ENCODE measurements around the gene MYRIP.

Gene MYRIP

GRCh38 chr3:39779511-39780230 lies 29.7 kb upstream of the MYRIP start:
- no peak overlapping the region for H3K4me3 ChIP-seq (ENCODE audit: control insufficient read depth, low read depth, low read length)
- TF ChIP-seq, protein P1, sequence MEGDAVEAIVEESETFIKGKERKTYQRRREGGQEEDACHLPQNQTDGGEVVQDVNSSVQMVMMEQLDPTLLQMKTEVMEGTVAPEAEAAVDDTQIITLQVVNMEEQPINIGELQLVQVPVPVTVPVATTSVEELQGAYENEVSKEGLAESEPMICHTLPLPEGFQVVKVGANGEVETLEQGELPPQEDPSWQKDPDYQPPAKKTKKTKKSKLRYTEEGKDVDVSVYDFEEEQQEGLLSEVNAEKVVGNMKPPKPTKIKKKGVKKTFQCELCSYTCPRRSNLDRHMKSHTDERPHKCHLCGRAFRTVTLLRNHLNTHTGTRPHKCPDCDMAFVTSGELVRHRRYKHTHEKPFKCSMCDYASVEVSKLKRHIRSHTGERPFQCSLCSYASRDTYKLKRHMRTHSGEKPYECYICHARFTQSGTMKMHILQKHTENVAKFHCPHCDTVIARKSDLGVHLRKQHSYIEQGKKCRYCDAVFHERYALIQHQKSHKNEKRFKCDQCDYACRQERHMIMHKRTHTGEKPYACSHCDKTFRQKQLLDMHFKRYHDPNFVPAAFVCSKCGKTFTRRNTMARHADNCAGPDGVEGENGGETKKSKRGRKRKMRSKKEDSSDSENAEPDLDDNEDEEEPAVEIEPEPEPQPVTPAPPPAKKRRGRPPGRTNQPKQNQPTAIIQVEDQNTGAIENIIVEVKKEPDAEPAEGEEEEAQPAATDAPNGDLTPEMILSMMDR (IDR thresholded peaks at IDR 0.05; ENCODE audit: control insufficient read depth, insufficient read depth, low read depth, low read length, missing control alignments) = no peak
- DNase-seq (ENCODE audit: low read depth) = no peak

DNA sequence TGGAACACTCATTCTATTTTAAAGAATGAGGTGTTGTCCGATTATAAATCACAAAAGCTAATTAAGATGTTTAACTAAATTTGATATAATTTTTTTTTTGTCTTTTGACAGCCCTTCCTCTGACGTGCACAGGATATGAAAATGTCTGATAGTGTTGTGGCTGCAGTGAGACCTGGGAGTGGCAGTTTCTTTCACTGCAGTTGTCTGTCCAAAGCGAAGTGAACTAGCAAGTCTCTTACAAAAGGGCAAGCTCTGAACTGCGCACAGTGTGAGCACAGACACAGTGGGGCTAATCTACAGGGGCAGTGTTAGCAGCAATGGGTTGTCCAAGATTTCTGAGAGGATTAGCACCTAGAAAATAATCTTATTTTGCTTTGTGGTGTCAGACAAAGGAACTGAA lies 29.1 kb upstream of the MYRIP start:
- H3K4me3 ChIP-seq (ENCODE audit: control insufficient read depth, low read depth, low read length) = no peak overlapping the region
- no peak for DNase-seq (ENCODE audit: low read depth)
- TF ChIP-seq, protein P1 (IDR thresholded peaks at IDR 0.05; ENCODE audit: control insufficient read depth, insufficient read depth, low read depth, low read length, missing control alignments) = no peak

DNA sequence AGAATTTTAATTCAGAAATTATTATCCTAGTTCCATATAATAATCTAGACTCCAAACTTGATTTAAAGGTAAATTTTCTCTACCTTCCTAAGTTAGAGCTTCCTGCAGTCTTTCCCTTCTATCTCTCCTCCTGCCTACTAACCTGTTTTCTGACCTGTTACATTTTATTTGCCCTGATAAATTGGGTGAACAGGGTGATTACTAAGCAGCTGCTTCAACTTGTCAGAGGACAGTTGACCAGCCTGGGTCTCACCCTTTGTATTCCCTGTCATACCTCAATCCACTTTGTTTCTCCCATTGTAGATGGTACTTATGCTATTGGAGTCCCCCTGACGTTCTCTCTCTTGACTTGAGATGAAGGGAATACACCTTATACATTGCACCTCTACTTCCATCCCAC lies 28.4 kb upstream of the MYRIP start:
- DNase-seq (ENCODE audit: low read depth) = no peak
- TF ChIP-seq, protein P1 (IDR thresholded peaks at IDR 0.05; ENCODE audit: control insufficient read depth, insufficient read depth, low read depth, low read length, missing control alignments) = no peak
- no peak overlapping the region for H3K4me3 ChIP-seq (ENCODE audit: control insufficient read depth, low read depth, low read length)

GRCh38 chr3:39781632-39782031 lies 27.8 kb upstream of the MYRIP start:
- no peak for DNase-seq (ENCODE audit: low read depth)
- TF ChIP-seq, protein P1 (IDR thresholded peaks at IDR 0.05; ENCODE audit: control insufficient read depth, insufficient read depth, low read depth, low read length, missing control alignments) = no peak
- H3K4me3 ChIP-seq (ENCODE audit: control insufficient read depth, low read depth, low read length) = no peak overlapping the region

DNA sequence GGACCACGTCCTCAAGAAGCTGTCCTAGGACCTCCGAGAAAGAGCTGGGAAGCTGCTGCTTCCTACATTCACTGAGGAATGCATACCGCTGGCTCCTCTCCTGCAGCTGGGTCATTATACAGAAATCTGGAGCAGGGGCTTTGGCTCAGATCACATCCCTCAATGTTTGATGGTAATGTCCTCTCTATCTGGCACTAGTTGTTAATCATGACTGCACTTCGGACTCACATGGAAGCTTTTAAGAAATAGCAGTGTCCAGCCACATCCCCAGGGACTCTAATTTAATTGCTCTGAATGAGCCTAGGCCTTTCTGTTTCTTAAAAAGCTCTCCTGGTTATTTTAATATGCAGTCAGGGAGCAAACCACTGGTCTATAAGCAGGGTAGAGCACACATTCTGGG lies 25.7 kb upstream of the MYRIP start:
- DNase-seq (ENCODE audit: low read depth) = no peak
- TF ChIP-seq, protein P1 (IDR thresholded peaks at IDR 0.05; ENCODE audit: control insufficient read depth, insufficient read depth, low read depth, low read length, missing control alignments) = no peak
- H3K4me3 ChIP-seq (ENCODE audit: control insufficient read depth, low read depth, low read length) = no peak overlapping the region

DNA sequence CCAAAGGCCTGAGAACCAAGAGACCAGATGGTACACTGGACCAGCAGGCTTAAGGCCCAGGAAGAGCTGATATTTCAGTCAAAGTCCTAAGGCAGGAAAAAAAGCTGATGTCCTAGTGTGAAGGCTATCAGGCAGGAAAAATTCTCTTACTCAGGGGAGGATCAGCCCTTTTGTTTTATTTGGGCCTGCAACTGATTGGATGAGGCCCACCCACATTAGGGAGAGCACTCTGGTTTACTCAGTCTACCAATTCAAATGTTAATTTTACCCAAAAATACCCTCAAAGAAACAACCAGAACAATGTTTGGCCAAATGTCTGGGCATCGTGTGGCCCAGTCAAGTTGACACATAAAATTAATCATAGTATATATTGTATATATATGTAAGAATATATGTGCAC lies 24.5 kb upstream of the MYRIP start:
- TF ChIP-seq, protein P1 (IDR thresholded peaks at IDR 0.05; ENCODE audit: control insufficient read depth, insufficient read depth, low read depth, low read length, missing control alignments) = no peak
- H3K4me3 ChIP-seq (ENCODE audit: control insufficient read depth, low read depth, low read length) = no peak overlapping the region
- DNase-seq (ENCODE audit: low read depth) = no peak

Data from AG09309 (cell line).